K562 (cell line): ENCODE measurements around the gene SCN4B. TPM values are rescaled to one million over a fixed set of nuclear protein-coding genes. Genes with fewer than 3 reads are reported as not detected.
A peak's percentile ranks its signal among the peaks of the same experiment; 100 is the strongest.

Source experiments
- ATAC-seq: fragments of 200-7000 bp; cut with Tn5 transposase; 3 replicates; pipeline ENCODE4 v1.9.1; 2020; ENCODE audit warnings: moderate library complexity
- BruUV-seq: library from RNA; stranded (reverse); fragments of 400-500 nt; replicated peaks from 2 replicates; lab custom pipeline; 2021; lab: Mats Ljungman, UMichigan
- CTCF ChIA-PET: fragments of 300-600 bp; formaldehyde crosslinking; extraction: SDS; loops from one replicate; lab custom pipeline; 2021; ENCODE audit warnings: low intra/inter-chr PET ratio; lab: Yijun Ruan, JAX
- POLR2A ChIA-PET: fragments of 300-600, 350-650 bp; sonication (Branson Sonifier 250); formaldehyde crosslinking; extraction: SDS; loops from one replicate; lab custom pipeline; 2021; ENCODE audit warnings: antibody characterized with exemption, inconsistent platforms; lab: Yijun Ruan, JAX
- DNase-seq, 4 experiments: peaks; one replicate each; pipeline versions ENCODE4 v3.0.0 to v3.0.0-alpha.2; 2011 to 2018; ENCODE audit warnings: low spot score in 3 of 4, mixed read lengths in 3 of 4; ENCODE audit errors: extremely low read depth in 1 of 4
- FAIRE-seq: peaks from 2 replicates; lab custom pipeline; 2011; peaks lifted over from hg19 to GRCh38; lab: Jason Lieb, UNC
- H2AFZ ChIP-seq: 2 replicates; pipeline ENCODE4 v1.6.0; 2011; ENCODE audit warnings: low read depth, low read length, control low read depth, inconsistent platforms
- H3K27ac ChIP-seq: fragments of 200-600 bp; 3 replicates; pipeline ENCODE4 v1.8.0; 2011; ENCODE audit warnings: low read depth, mild to moderate bottlenecking, control low read depth, inconsistent platforms, low read length, moderate library complexity, mixed read lengths; ENCODE audit errors: extremely low read depth
- H3K27me3 ChIP-seq, 2 experiments: fragments of 300-600 bp in 1 of 2; 2 replicates in 1 of 2; 3 replicates in 1 of 2; pipeline versions ENCODE4 v1.6.0 to v1.8.0; 2011; ENCODE audit warnings: inconsistent platforms in 2 of 2, low read length in 2 of 2, mild to moderate bottlenecking in 1 of 2, mixed read lengths in 1 of 2, moderate library complexity in 1 of 2; ENCODE audit not compliant: control insufficient read depth in 2 of 2, insufficient read depth in 2 of 2
- H3K36me3 ChIP-seq: fragments of 300-600 bp; 3 replicates; pipeline ENCODE4 v1.8.0; 2011; ENCODE audit warnings: mild to moderate bottlenecking, low read length, inconsistent platforms; ENCODE audit not compliant: control insufficient read depth, insufficient read depth
- H3K4me1 ChIP-seq, 2 experiments: fragments of 200-600 bp in 1 of 2; replicated peaks in 1 of 2; 2 replicates in 1 of 2; 3 replicates in 1 of 2; pipeline versions ENCODE4 v1.5.1 to v1.8.0; 2011; ENCODE audit warnings: inconsistent platforms in 2 of 2, low read length in 2 of 2, mild to moderate bottlenecking in 1 of 2, mixed read lengths in 1 of 2, moderate library complexity in 1 of 2; ENCODE audit not compliant: control insufficient read depth in 2 of 2, insufficient read depth in 2 of 2
- H3K4me2 ChIP-seq: 2 replicates; pipeline ENCODE4 v1.6.1; 2011; ENCODE audit warnings: low read length, control low read depth, inconsistent platforms, mixed read lengths; ENCODE audit not compliant: insufficient read depth
- H3K4me3 ChIP-seq: fragments of 200-600 bp; sonication (generic), shearing (Covaris generic); 2 replicates; pipeline ENCODE4 v1.5.1; 2016; ENCODE audit warnings: control low read depth, inconsistent platforms
- H3K79me2 ChIP-seq: fragments of 200-600 bp; 3 replicates; pipeline ENCODE4 v1.8.0; 2011; ENCODE audit warnings: low read length, inconsistent platforms; ENCODE audit not compliant: control insufficient read depth, insufficient read depth
- H3K9ac ChIP-seq, 2 experiments: 2 replicates each; pipeline versions ENCODE4 v1.6.0 to v1.6.1; 2011; ENCODE audit warnings: low read depth in 2 of 2, low read length in 2 of 2, control low read depth in 1 of 2, inconsistent platforms in 1 of 2, mild to moderate bottlenecking in 1 of 2, mixed read lengths in 1 of 2; ENCODE audit not compliant: insufficient read depth in 1 of 2
- H3K9me1 ChIP-seq: one replicate; pipeline ENCODE4 v1.6.0; 2011; ENCODE audit warnings: inconsistent platforms, mild to moderate bottlenecking, low read length, moderate library complexity; ENCODE audit not compliant: control insufficient read depth, insufficient read depth
- H3K9me3 ChIP-seq: replicated peaks from 2 replicates; pipeline ENCODE4 v1.5.1; 2011; ENCODE audit warnings: low read depth, low read length, inconsistent platforms; ENCODE audit not compliant: control insufficient read depth, insufficient read depth
- H4K20me1 ChIP-seq: replicated peaks from 2 replicates; pipeline ENCODE4 v1.6.1; 2011; ENCODE audit warnings: low read length, inconsistent platforms, mixed read lengths; ENCODE audit not compliant: control insufficient read depth, insufficient read depth
- NR2C1 ChIP-seq, 2 experiments: fragments of 450-650 bp; IDR thresholded peaks; 2 replicates each; pipeline ENCODE4 v1.6.1; 2017; ENCODE audit warnings: mild to moderate bottlenecking in 2 of 2, antibody characterized with exemption in 1 of 2, inconsistent platforms in 1 of 2, missing compliant biosample characterization in 1 of 2, missing genetic modification characterization in 1 of 2
- SETDB1 ChIP-seq: IDR thresholded peaks from one replicate; pipeline ENCODE4 v1.6.1; 2012; ENCODE audit warnings: low read length, control low read depth, inconsistent platforms
- TRIM28 ChIP-seq: fragments of 450-650 bp; IDR thresholded peaks from 2 replicates; pipeline ENCODE4 v1.6.1; 2017
- XRCC4 ChIP-seq: IDR thresholded peaks from one replicate; pipeline ENCODE4 v1.6.1; 2011; ENCODE audit not compliant: insufficient read depth, insufficient read length; ENCODE audit errors: extremely low read depth
- ZNF121 ChIP-seq: sonication (generic); formaldehyde crosslinking; conservative IDR thresholded peaks from 2 replicates; pipeline ENCODE4 v1.8.0; 2022; ENCODE audit warnings: missing genetic modification reagents
- WGBS: fragments of 100-300 bp; shearing (Covaris generic); methylation state at CpG from one replicate; pipeline ENCODE4 v1.1.6; 2016; ENCODE audit warnings: low coverage, mixed read lengths; ENCODE audit not compliant: insufficient coverage; ENCODE audit errors: missing lambda C conversion rate; 5-methylcytosine and 5-hydroxymethylcytosine counted together
- in situ Hi-C: fragments of 300-500 bp; cut with MboI; formaldehyde crosslinking; loops from 4 replicates; pipeline ENCODE4 v1.15.0; 2018; ENCODE audit warnings: inconsistent platforms, mixed read lengths
- intact Hi-C: fragments of 100-400 bp; cut with micrococcal nuclease; formaldehyde crosslinking; loops from 2 replicates; pipeline ENCODE4 v1.14.2; 2022
- polyA plus RNA-seq, 8 experiments: library from polyadenylated mRNA; depleted of rRNA in 4 of 8; stranded (reverse) in 5 of 8; unstranded in 3 of 8; fragments of >200 nt; fragmentation: Nextera tagmentation in 2 of 8; fragmentation: Illumina TruSeq in 1 of 8; extraction: Ambion mirVana in 2 of 8; extraction: Trizol in 1 of 8; gene quantifications; 2 replicates each; pipeline versions ENCODE4 v1.2.1 to v1.2.3, GENCODE V29; 2011 to 2014; ENCODE audit warnings: inconsistent platforms in 1 of 8, missing spikeins in 1 of 8
- total RNA-seq, 7 experiments: library from RNA; depleted of rRNA in 6 of 7; stranded (reverse); fragments of >200 nt in 6 of 7; fragmentation: Illumina TruSeq in 2 of 7; extraction: Trizol in 2 of 7; gene quantifications; 2 replicates each; pipeline versions ENCODE4 v1.2.1 to v1.2.3, GENCODE V29; 2011 to 2021; ENCODE audit warnings: low replicate concordance in 1 of 7
- TF ChIP-seq, protein P1 (sequence below): sonication (generic); IDR thresholded peaks from 2 replicates; pipeline ENCODE4 v1.6.1; 2016
- TF ChIP-seq, protein P2 (sequence below): fragments of 450-650 bp; IDR thresholded peaks from 2 replicates; pipeline ENCODE4 v1.6.1; 2016; ENCODE audit warnings: mild to moderate bottlenecking

Gene SCN4B
- total and polyA plus RNA-seq, 9 of the 15 experiments (the other 6 are each of a cell fraction or from before 2014, with no cell fraction given), result 0.03 TPM; not detected in 8

DNA sequence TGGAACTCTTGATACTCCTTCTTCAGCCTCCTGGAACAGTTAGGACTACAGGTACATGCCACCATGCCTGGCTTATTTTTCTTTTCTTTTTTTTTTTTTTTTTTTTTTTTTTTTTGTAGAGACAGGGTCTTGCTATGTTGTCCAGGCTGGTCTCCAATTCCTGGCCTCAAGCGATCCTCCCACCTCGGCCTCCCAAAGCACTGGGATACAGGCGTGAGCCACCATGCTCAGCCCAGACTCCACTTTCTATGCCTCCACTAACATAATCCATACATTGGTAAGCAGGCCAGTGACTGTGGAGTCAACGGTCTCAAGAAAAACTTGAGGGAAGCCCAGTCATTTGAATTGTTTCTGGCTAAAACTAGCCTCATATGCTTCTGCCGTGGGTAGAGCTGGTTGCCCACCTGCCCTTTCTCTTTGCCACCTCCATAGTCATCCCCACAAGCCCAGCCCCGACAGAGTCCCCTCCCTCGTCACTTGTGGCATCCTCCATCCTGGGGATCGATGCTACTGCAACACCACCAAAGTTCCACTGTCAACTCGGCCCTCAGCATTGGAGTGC, 21.5 kb upstream of the SCN4B start:
- peaks cover 0 to 5% of the 10 kb centered on the region in 2 experiments; a peak in 2 of 5 replicates for H3K4me1 ChIP-seq

More for the DNA sequence above, 21.5 kb upstream of the SCN4B start:
- H3K27me3 ChIP-seq, result peaks cover 25 to 57% of the 10 kb centered on the region in 2 experiments
- ATAC-seq (no peak), FAIRE-seq (no peak), DNase-seq (no peak)
- TF ChIP-seq SETDB1, result no peak
- no peak for TF ChIP-seq XRCC4
- TF ChIP-seq TRIM28, result no peak
- peak; percentile 74 for TF ChIP-seq ZNF121
- TF ChIP-seq, protein P1, sequence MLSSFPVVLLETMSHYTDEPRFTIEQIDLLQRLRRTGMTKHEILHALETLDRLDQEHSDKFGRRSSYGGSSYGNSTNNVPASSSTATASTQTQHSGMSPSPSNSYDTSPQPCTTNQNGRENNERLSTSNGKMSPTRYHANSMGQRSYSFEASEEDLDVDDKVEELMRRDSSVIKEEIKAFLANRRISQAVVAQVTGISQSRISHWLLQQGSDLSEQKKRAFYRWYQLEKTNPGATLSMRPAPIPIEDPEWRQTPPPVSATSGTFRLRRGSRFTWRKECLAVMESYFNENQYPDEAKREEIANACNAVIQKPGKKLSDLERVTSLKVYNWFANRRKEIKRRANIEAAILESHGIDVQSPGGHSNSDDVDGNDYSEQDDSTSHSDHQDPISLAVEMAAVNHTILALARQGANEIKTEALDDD, result no peak
- TF ChIP-seq NR2C1 (IDR thresholded peaks at IDR 0.05), result no peak
- no peak for TF ChIP-seq NR2C1 (tag; IDR thresholded peaks at IDR 0.05)
- TF ChIP-seq, protein P2, sequence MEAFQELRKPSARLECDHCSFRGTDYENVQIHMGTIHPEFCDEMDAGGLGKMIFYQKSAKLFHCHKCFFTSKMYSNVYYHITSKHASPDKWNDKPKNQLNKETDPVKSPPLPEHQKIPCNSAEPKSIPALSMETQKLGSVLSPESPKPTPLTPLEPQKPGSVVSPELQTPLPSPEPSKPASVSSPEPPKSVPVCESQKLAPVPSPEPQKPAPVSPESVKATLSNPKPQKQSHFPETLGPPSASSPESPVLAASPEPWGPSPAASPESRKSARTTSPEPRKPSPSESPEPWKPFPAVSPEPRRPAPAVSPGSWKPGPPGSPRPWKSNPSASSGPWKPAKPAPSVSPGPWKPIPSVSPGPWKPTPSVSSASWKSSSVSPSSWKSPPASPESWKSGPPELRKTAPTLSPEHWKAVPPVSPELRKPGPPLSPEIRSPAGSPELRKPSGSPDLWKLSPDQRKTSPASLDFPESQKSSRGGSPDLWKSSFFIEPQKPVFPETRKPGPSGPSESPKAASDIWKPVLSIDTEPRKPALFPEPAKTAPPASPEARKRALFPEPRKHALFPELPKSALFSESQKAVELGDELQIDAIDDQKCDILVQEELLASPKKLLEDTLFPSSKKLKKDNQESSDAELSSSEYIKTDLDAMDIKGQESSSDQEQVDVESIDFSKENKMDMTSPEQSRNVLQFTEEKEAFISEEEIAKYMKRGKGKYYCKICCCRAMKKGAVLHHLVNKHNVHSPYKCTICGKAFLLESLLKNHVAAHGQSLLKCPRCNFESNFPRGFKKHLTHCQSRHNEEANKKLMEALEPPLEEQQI, result no peak
- H3K4me2 ChIP-seq, result no peak overlapping the region
- H4K20me1 ChIP-seq, result peaks cover 11% of the 10 kb centered on the region
- WGBS, result 0% methylated on average over 7 of the region's 9 CpGs
- BruUV-seq, result no TSS peak
- ChIA-PET POLR2A (interaction anchor here (1.1 kb wide), 1 partner anchor 30 kb away, joined by 5 read pairs; no protein-coding TSS in a partner anchor), CTCF (no interaction called here)
- in situ Hi-C loops (no loop called here), intact Hi-C loops (loop anchor here (10.0 kb wide), 1 partner anchor 229 kb away; no protein-coding TSS in a partner anchor)
- no peaks in the 10 kb centered on the region for H3K36me3 ChIP-seq
- H3K27ac ChIP-seq, result no peak overlapping the region
- H3K9me1 ChIP-seq, result no peaks in the 10 kb centered on the region
- no peak overlapping the region for H2AFZ ChIP-seq
- no peak overlapping the region for H3K9ac ChIP-seq
- H3K79me2 ChIP-seq, result no peaks in the 10 kb centered on the region
- no peak overlapping the region for H3K4me3 ChIP-seq
- H3K9me3 ChIP-seq, result no peaks in the 10 kb centered on the region
